H1 (cell line): ENCODE measurements around the gene HMGCLL1. TPM values are rescaled to one million over a fixed set of nuclear protein-coding genes. Genes with fewer than 3 reads are reported as not detected.

Experiments used
- HDAC6 ChIP-seq: IDR thresholded peaks from one replicate; pipeline ENCODE4 v1.7.1; 2012; ENCODE audit warnings: low read depth, mild to moderate bottlenecking, inconsistent platforms, low read length, moderate library complexity
- JUND ChIP-seq: IDR thresholded peaks from 2 replicates; pipeline ENCODE4 v1.6.1; 2011; ENCODE audit warnings: mild to moderate bottlenecking, improper control_type of control experiment, low read length
- KDM1A ChIP-seq: fragments of 200-600, 300-600 bp; sonication (generic); IDR thresholded peaks from 2 replicates; pipeline ENCODE4 v1.7.1; 2016; ENCODE audit warnings: mild to moderate bottlenecking, low read length, borderline replicate concordance
- NANOG ChIP-seq: IDR thresholded peaks from 2 replicates; pipeline ENCODE4 v1.6.1; 2011; ENCODE audit warnings: low read length, low read depth, mild to moderate bottlenecking, inconsistent platforms; ENCODE audit not compliant: insufficient read depth, poor library complexity, severe bottlenecking
- POLR2A ChIP-seq, 2 experiments: IDR thresholded peaks; 1 replicate in 1 of 2; 2 replicates in 1 of 2; pipeline ENCODE4 v1.6.1; 2011; ENCODE audit warnings: low read depth in 2 of 2, low read length in 2 of 2, mild to moderate bottlenecking in 2 of 2; ENCODE audit errors: control extremely low read depth in 1 of 2
- polyA plus RNA-seq, 7 experiments: library from polyadenylated mRNA; depleted of rRNA in 3 of 7; stranded (reverse) in 5 of 7; unstranded in 2 of 7; fragments of >200 nt in 5 of 7; fragments of 200-250 nt in 2 of 7; gene quantifications; 1 replicate in 5 of 7; 2 replicates in 1 of 7; 4 replicates in 1 of 7; pipeline versions ENCODE4 v1.2.1 to v1.2.3, GENCODE V29; 2011 to 2013; ENCODE audit warnings: missing spikeins in 2 of 7, mixed read lengths in 2 of 7
- total RNA-seq: library from RNA; stranded (reverse); fragmentation: NEBNext Ultra II Directional; extraction: Animal tissue kit (Norgen Biotek cat#: 25700); gene quantifications from 2 replicates; pipeline ENCODE4 v1.2.1, GENCODE V29; 2021
- TF ChIP-seq, protein P1 (sequence below): IDR thresholded peaks from 2 replicates; pipeline ENCODE4 v1.6.1; 2012; ENCODE audit warnings: inconsistent platforms

The HMGCLL1 gene
- total and polyA plus RNA-seq, 2 of the 8 experiments (the other 6 are each of a cell fraction or from before 2014, with no cell fraction given): 0.06 to 0.41 TPM

DNA sequence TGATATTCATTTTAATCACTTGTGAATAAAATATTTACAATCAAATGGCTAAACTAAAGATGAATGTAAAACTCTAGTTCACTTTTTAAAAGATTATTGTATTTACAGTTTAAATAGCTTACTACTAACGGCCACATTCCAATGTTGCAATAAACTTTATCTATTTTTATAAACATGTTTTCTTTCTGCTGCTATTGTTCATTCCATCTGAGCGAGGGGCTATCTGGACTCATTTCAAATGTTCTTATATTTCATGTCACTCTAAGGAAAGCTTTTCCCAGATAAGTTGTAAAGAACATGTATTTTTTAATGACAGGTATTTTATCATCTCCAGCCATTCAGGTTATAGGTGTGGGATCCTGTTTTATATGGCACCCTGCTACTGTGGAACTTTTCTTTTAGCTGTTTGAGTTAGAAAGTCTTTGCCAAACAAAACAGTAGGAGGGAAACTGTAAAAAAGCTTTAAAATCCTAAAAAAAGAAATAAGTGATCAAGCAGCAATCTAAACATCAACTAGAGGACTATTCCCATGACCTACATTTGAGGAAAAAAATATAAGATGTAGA, 42.5 kb downstream of the HMGCLL1 start (continued):
- TF ChIP-seq, protein P1, sequence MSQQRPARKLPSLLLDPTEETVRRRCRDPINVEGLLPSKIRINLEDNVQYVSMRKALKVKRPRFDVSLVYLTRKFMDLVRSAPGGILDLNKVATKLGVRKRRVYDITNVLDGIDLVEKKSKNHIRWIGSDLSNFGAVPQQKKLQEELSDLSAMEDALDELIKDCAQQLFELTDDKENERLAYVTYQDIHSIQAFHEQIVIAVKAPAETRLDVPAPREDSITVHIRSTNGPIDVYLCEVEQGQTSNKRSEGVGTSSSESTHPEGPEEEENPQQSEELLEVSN: no peak
- TF ChIP-seq POLR2A (IDR thresholded peaks at IDR 0.05; ENCODE audit: control extremely low read depth in 1 of 2, low read depth in 2 of 2, low read length in 2 of 2): no peak
- no peak for TF ChIP-seq JUND
- TF ChIP-seq NANOG: no peak
- TF ChIP-seq KDM1A: no peak
- no peak for TF ChIP-seq HDAC6
